Stimulated activated CD8-positive, alpha-beta memory T cell treated with anti-CD3 and anti-CD28 coated beads, Interleukin-7, amount 100 ng/mL, for 48 hours (primary cell): ENCODE data around the gene XPA.

Source experiments
- DNase-seq, 2 donors: peaks; one replicate each; pipeline ENCODE4 v3.0.0-alpha.2; 2020; ENCODE audit warnings: low read depth in 1 of 2; ENCODE audit errors: extremely low read depth in 1 of 2

Gene XPA

GRCh38 chr9:97659771-97660170 lies 37.4 kb downstream of the XPA start:
- no peak for DNase-seq

GRCh38 chr9:97658707-97659106 lies 38.4 kb downstream of the XPA start:
- DNase-seq, result no peak

- DNase-seq, result no peak
These were observed 45.5 kb downstream of the XPA start for GRCh38 chr9:97651646-97652045.

GRCh38 chr9:97647996-97648395 lies 49.1 kb downstream of the XPA start:
- no peak for DNase-seq

- DNase-seq, result no peak
These were observed 51.4 kb downstream of the XPA start for GRCh38 chr9:97645720-97646119.

- no peak for DNase-seq
These were observed 56.8 kb downstream of the XPA start for GRCh38 chr9:97640325-97640724.

GRCh38 chr9:97638666-97639065 lies 58.5 kb downstream of the XPA start:
- DNase-seq, result no peak

- no peak for DNase-seq
These were observed 60.2 kb downstream of the XPA start for GRCh38 chr9:97636903-97637302.

GRCh38 chr9:97635026-97635425 lies 62.1 kb downstream of the XPA start:
- no peak for DNase-seq

- no peak for DNase-seq
These were observed 63.2 kb downstream of the XPA start for GRCh38 chr9:97633859-97634490.

GRCh38 chr9:97632985-97633858 lies 63.9 kb downstream of the XPA start, which contains the start of the genes NCBP1 and TSTD2:
Gene NCBP1 (plus strand): TSS chr9:97633821. CDS start chr9:97633882, 61 bp downstream.
Gene TSTD2 (minus strand): TSS chr9:97633368. CDS start chr9:97627562, 5,806 bp downstream.
- peak; percentile 93 to 94 for DNase-seq

GRCh38 chr9:97632248-97632984 lies 64.7 kb downstream of the XPA start:
- DNase-seq, result peak in 1 of 2 donors; percentile 6

GRCh38 chr9:97630591-97630990 lies 66.5 kb downstream of the XPA start:
- no peak for DNase-seq

GRCh38 chr9:97629156-97629555 lies 68.0 kb downstream of the XPA start:
- DNase-seq, result no peak

GRCh38 chr9:97628668-97629067 lies 68.5 kb downstream of the XPA start:
- DNase-seq, result no peak

GRCh38 chr9:97627624-97628023 lies 69.5 kb downstream of the XPA start:
- DNase-seq, result no peak

- DNase-seq, result no peak
These were observed 71.5 kb downstream of the XPA start for GRCh38 chr9:97625620-97626019.
